GM20000 (cell line): ENCODE measurements around the gene DYSF.

Source experiments
- DNase-seq: peaks from one replicate; pipeline ENCODE4 v3.0.0; 2012; ENCODE audit warnings: low spot score
- TF ChIP-seq, protein P1 (sequence below): IDR thresholded peaks from 2 replicates; pipeline ENCODE4 v1.5.1; 2012; ENCODE audit warnings: mild to moderate bottlenecking, control low read depth; ENCODE audit errors: extremely low read depth, missing control alignments

Gene DYSF

DNA sequence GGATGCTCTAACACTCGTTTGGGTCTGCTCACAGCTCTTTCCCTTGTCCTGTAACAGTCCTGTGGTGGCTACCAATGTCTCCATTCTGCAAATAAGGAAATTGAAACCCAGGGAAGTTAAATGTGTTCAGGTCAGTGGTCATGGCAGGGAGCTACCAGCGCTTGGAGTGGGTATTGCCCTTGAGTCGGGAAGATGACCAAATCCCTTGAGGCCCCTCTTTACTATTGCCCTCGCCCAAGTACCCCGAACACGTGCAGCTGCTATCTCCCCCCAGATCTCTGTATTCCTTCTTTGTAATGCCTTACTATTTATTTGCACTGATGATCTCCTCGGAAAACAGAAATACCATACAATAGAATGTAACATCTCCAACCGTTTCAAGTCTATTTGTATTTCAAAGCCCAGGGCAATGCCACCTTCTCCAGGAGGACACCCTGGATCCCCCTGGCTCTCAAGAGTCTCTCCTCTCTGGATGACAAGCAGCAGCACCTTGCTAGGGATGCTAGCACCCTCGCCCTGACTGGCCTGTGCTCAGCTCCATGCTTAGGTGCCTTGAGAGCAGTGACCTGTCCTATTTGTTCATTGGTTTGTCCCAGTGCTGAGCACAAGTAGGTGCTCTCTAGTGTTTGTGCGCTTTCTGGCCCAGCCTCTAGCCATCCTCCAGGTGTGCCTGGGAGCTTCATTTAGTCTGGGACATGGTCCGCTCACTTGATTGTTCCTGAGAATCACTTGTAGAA, 15.1 kb downstream of the DYSF start:
- TF ChIP-seq, protein P1, sequence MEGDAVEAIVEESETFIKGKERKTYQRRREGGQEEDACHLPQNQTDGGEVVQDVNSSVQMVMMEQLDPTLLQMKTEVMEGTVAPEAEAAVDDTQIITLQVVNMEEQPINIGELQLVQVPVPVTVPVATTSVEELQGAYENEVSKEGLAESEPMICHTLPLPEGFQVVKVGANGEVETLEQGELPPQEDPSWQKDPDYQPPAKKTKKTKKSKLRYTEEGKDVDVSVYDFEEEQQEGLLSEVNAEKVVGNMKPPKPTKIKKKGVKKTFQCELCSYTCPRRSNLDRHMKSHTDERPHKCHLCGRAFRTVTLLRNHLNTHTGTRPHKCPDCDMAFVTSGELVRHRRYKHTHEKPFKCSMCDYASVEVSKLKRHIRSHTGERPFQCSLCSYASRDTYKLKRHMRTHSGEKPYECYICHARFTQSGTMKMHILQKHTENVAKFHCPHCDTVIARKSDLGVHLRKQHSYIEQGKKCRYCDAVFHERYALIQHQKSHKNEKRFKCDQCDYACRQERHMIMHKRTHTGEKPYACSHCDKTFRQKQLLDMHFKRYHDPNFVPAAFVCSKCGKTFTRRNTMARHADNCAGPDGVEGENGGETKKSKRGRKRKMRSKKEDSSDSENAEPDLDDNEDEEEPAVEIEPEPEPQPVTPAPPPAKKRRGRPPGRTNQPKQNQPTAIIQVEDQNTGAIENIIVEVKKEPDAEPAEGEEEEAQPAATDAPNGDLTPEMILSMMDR, result no peak
- DNase-seq, result no peak

- DNase-seq, result no peak
- TF ChIP-seq, protein P1, result no peak
These were observed 16.3 kb downstream of the DYSF start for GRCh38 chr2:71469403-71470398.

DNA sequence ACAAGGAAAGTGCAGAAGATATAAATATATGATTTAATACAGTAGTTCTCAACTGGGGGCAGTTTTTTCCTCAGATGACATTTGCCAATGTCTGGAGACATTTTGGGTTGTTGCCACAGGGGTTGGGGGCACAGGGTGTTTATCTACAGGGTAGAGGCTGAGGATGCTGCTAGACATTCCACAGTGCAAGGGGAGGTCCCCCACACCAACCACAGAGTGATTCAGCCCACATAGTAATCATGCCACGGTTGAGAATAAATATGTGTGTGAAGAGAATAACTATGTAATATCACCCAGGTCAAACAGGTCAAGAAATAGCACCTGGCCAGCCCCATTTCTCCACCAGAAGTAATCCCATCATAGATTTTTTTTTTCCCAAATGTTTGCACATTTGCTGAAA, 17.9 kb downstream of the DYSF start:
- DNase-seq, result no peak
- TF ChIP-seq, protein P1, result no peak

DNA sequence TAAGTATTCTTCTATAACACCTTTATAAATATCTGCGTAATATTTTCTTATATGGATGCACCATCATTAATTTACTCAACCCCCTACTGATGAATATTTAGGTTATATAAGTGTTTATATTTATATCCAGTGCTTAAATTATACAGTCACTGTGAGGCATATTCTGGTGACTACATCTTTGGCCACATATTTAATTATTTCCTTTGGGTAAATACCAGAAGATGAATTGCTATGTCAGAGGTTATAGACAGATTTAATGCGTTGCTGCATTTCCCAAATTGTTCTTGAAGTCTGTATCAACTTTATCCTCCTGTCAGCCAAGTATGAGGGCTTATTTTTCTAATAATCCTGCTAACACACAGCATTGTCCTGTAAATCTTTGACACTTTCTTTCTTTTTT, 18.7 kb downstream of the DYSF start:
- DNase-seq, result no peak
- TF ChIP-seq, protein P1, result no peak

DNA sequence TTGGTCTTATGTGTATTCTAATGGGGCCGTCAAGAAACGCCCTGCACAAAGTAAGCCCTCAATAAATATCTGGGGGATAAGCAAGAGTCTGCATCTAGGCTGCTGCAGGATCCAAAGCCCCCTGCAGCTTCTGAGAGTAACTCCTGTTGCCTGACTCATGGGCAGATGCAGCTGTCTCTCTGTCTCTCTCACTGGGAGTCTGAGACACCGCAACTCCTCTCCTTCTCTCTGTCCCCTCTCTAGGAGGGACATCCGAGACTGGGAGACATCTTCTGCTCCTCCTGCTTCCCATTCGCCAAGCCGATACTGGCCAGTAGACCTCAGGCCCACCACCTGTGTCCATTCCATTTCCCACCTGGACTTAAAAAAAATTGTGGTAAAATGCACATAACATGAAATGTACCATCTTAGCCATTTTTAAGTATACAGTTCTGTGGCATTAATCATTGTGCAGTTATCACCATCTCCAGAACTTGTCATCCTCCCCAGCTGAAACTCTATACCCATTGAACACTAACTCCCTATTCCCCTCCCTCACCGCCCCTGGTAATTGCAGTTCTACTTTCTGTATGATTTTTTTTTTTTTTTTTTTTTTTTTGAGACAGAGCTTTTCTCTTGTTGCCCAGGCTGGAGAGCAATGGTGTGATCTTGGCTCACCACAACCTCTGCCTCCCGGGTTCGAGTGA, 20.1 kb downstream of the DYSF start:
- TF ChIP-seq, protein P1, result no peak
- no peak for DNase-seq

DNA sequence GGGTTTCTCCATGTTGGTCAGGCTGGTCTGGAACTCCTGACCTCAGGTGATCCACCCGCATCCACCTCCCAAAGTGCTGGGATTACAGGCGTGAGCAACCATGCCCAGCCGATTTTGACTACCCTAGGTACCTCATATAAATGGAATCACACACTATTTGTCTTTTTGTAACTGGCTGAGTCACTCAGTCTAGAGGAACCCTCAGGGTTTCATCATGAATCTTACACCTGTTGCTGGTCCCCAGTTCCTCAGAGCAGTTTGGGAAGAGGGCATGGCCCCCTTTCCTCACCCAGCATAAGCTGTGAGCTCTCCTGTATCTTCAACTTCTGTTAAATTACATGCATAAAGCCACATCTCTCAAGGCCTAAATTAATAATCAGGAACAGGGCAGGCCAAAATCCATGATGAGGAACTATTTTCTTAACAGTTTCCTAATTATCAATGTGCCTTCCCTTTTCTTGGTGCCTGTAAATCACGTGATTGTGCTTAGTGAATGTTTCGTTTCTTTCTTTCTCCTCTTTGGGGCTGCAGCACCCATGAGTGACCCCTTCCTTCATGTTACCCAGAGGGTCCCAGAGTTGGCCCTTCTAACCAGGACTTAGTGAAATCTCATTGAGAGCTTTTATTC, 20.9 kb downstream of the DYSF start:
- TF ChIP-seq, protein P1, result no peak
- DNase-seq, result no peak
